ENCODE results near the gene RBPJ. TPM values are rescaled to one million over a fixed set of nuclear protein-coding genes. Genes with fewer than 3 reads are reported as not detected.

RBPJ gene
- polyA plus RNA-seq, 3 donors = 75.3 to 177 (median 128) TPM

- H3K4me3 Mint-ChIP-seq = no peak overlapping the region
- H3K4me3 ChIP-seq (replicated peaks in 1 of 3; ENCODE audit: low read depth in 2 of 3, low read length in 3 of 3) = no peak overlapping the region
- H3K27ac ChIP-seq (ENCODE audit: low read depth in 1 of 2, low read length in 2 of 2) = no peak overlapping the region
- DNase-seq = no peak
- H3K4me2 ChIP-seq (replicated peaks; ENCODE audit: extremely low read depth, low read length, poor library complexity, severe bottlenecking) = no peak overlapping the region
- no peak overlapping the region for H3K9ac ChIP-seq (ENCODE audit: insufficient read depth, low read length, poor library complexity, severe bottlenecking)
- no peak overlapping the region for H2AFZ ChIP-seq (ENCODE audit: insufficient read depth, low read depth, low read length, poor library complexity, severe bottlenecking)
- peaks cover 8 to 16% (median 11%) of the 10 kb centered on the region in 3 donors for H3K27me3 Mint-ChIP-seq (ENCODE audit: low read depth in 3 of 3)
- H4K20me1 ChIP-seq (ENCODE audit: insufficient read depth, low read length) = peaks cover 100% of the 10 kb centered on the region
- H3K36me3 Mint-ChIP-seq = peaks cover 38 to 43% of the 10 kb centered on the region in 2 donors
- peaks cover 90% of the 10 kb centered on the region for H3K79me2 ChIP-seq (ENCODE audit: insufficient read depth, low read length)
- no peak overlapping the region for H3K27ac Mint-ChIP-seq
- peaks cover 4 to 14% of the 10 kb centered on the region in 2 donors for H3K27me3 ChIP-seq (ENCODE audit: control insufficient read depth in 2 of 2, insufficient read depth in 2 of 2, low read length in 2 of 2)
- H3K9me3 ChIP-seq (replicated peaks in 1 of 2; ENCODE audit: control insufficient read depth in 1 of 2, insufficient read depth in 1 of 2, low read length in 2 of 2) = no peaks in the 10 kb centered on the region
- peaks cover 13% of the 10 kb centered on the region for H3K4me1 Mint-ChIP-seq
- H3K36me3 ChIP-seq (replicated peaks in 1 of 2; ENCODE audit: control insufficient read depth in 1 of 2, insufficient read depth in 2 of 2, low read length in 2 of 2) = peaks cover 7 to 36% of the 10 kb centered on the region in 2 donors
- intact Hi-C loops (cut with micrococcal nuclease) = no loop called here
- H3K4me1 ChIP-seq (ENCODE audit: control insufficient read depth in 1 of 2, insufficient read depth in 2 of 2, low read length in 2 of 2) = no peaks in the 10 kb centered on the region
- TF ChIP-seq CTCF (IDR thresholded peaks at IDR 0.05) = no peak
- peaks cover 0 to 1% (median 0%) of the 10 kb centered on the region in 7 donors for H3K9me3 Mint-ChIP-seq
- WGBS (ENCODE audit: insufficient coverage) = no CpG with 5 or more reads among the region's 1 CpG
Measured at GRCh38 chr4:26365537-26366150, 44.8 kb downstream of the RBPJ start.

- Mint-ChIP-seq H3K36me3 (peaks cover 42 to 53% of the 10 kb centered on the region in 2 donors), H3K27ac (no peak overlapping the region), H3K4me3 (no peak overlapping the region), H3K4me1 (peaks cover 19% of the 10 kb centered on the region), H3K9me3 (peaks cover 0 to 1% (median 0%) of the 10 kb centered on the region in 7 donors), H3K27me3 (ENCODE audit: low read depth in 3 of 3) (peaks cover 10 to 28% (median 18%) of the 10 kb centered on the region in 3 donors)
- DNase-seq = no peak
- Histone ChIP-seq H3K79me2 (ENCODE audit: insufficient read depth, low read length) (peaks cover 88% of the 10 kb centered on the region), H3K4me3 (replicated peaks in 1 of 3; ENCODE audit: low read depth in 2 of 3, low read length in 3 of 3) (no peak overlapping the region), H3K27me3 (ENCODE audit: control insufficient read depth in 2 of 2, insufficient read depth in 2 of 2, low read length in 2 of 2) (peaks cover 4 to 21% of the 10 kb centered on the region in 2 donors), H4K20me1 (ENCODE audit: insufficient read depth, low read length) (peaks cover 100% of the 10 kb centered on the region), H3K9ac (ENCODE audit: insufficient read depth, low read length, poor library complexity, severe bottlenecking) (no peak overlapping the region), H3K4me1 (ENCODE audit: control insufficient read depth in 1 of 2, insufficient read depth in 2 of 2, low read length in 2 of 2) (peaks cover 5 to 7% of the 10 kb centered on the region in 2 donors), H3K36me3 (replicated peaks in 1 of 2; ENCODE audit: control insufficient read depth in 1 of 2, insufficient read depth in 2 of 2, low read length in 2 of 2) (peaks cover 7 to 36% of the 10 kb centered on the region in 2 donors), H3K4me2 (replicated peaks; ENCODE audit: extremely low read depth, low read length, poor library complexity, severe bottlenecking) (no peak overlapping the region), H2AFZ (ENCODE audit: insufficient read depth, low read depth, low read length, poor library complexity, severe bottlenecking) (no peak overlapping the region), H3K9me3 (replicated peaks in 1 of 2; ENCODE audit: control insufficient read depth in 1 of 2, insufficient read depth in 1 of 2, low read length in 2 of 2) (no peaks in the 10 kb centered on the region), H3K27ac (ENCODE audit: low read depth in 1 of 2, low read length in 2 of 2) (no peak overlapping the region)
- intact Hi-C loops (cut with micrococcal nuclease) = no loop called here
- no CpG with 5 or more reads among the region's 1 CpG for WGBS (ENCODE audit: insufficient coverage)
- TF ChIP-seq CTCF (IDR thresholded peaks at IDR 0.05) = no peak
Measured at GRCh38 chr4:26367811-26368210, 47.0 kb downstream of the RBPJ start.
